ENCODE measurements around the gene AAMDC. TPM values are rescaled to one million over a fixed set of nuclear protein-coding genes. Genes with fewer than 3 reads are reported as not detected.

AAMDC gene
- total RNA-seq, 4 donors from 2014 or later = 14.6 to 47.9 (median 36.7) TPM

- TF ChIP-seq POLR2AphosphoS5 (IDR thresholded peaks at IDR 0.05) (no peak), POLR2A (IDR thresholded peaks at IDR 0.05) (no peak), EP300 (IDR thresholded peaks at IDR 0.05) (no peak)
- TF ChIP-seq, protein P1, sequence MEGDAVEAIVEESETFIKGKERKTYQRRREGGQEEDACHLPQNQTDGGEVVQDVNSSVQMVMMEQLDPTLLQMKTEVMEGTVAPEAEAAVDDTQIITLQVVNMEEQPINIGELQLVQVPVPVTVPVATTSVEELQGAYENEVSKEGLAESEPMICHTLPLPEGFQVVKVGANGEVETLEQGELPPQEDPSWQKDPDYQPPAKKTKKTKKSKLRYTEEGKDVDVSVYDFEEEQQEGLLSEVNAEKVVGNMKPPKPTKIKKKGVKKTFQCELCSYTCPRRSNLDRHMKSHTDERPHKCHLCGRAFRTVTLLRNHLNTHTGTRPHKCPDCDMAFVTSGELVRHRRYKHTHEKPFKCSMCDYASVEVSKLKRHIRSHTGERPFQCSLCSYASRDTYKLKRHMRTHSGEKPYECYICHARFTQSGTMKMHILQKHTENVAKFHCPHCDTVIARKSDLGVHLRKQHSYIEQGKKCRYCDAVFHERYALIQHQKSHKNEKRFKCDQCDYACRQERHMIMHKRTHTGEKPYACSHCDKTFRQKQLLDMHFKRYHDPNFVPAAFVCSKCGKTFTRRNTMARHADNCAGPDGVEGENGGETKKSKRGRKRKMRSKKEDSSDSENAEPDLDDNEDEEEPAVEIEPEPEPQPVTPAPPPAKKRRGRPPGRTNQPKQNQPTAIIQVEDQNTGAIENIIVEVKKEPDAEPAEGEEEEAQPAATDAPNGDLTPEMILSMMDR (IDR thresholded peaks at IDR 0.05) = no peak
These were observed 41.0 kb upstream of the AAMDC start for GRCh38 chr11:77779935-77780334.

GRCh38 chr11:77783025-77783424 is 37.9 kb upstream of the AAMDC start:
- WGBS = 98% methylated on average over 1 of the region's 1 CpG
- H3K4me3 ChIP-seq = no peak overlapping the region
- H3K36me3 ChIP-seq = no peaks in the 10 kb centered on the region
- no peak for DNase-seq (ENCODE audit: low spot score in 2 of 2)
- H3K27ac ChIP-seq = no peak overlapping the region
- no peak for TF ChIP-seq EP300 (IDR thresholded peaks at IDR 0.05)
- no peak for TF ChIP-seq POLR2A (IDR thresholded peaks at IDR 0.05)
- no peak for TF ChIP-seq POLR2AphosphoS5 (IDR thresholded peaks at IDR 0.05)
- TF ChIP-seq, protein P1 (IDR thresholded peaks at IDR 0.05) = no peak
- H3K4me1 ChIP-seq = no peaks in the 10 kb centered on the region
- H3K27me3 ChIP-seq = no peaks in the 10 kb centered on the region
- no peaks in the 10 kb centered on the region for H3K9me3 ChIP-seq

More at GRCh38 chr11:77779935-77780334, 41.0 kb upstream of the AAMDC start:
- Histone ChIP-seq H3K9me3 (no peaks in the 10 kb centered on the region), H3K36me3 (no peaks in the 10 kb centered on the region), H3K27ac (no peak overlapping the region), H3K4me1 (no peaks in the 10 kb centered on the region), H3K4me3 (no peak overlapping the region), H3K27me3 (no peaks in the 10 kb centered on the region)
- DNase-seq (ENCODE audit: low spot score in 2 of 2) = no peak

GRCh38 chr11:77784572-77784971 is 36.4 kb upstream of the AAMDC start:
- Histone ChIP-seq H3K27me3 (no peaks in the 10 kb centered on the region), H3K36me3 (no peaks in the 10 kb centered on the region), H3K4me1 (no peaks in the 10 kb centered on the region), H3K4me3 (no peak overlapping the region), H3K27ac (no peak overlapping the region), H3K9me3 (no peaks in the 10 kb centered on the region)
- 90% methylated on average over 3 of the region's 3 CpGs for WGBS
- DNase-seq (ENCODE audit: low spot score in 2 of 2) = no peak
- TF ChIP-seq POLR2AphosphoS5 (IDR thresholded peaks at IDR 0.05) (no peak), EP300 (IDR thresholded peaks at IDR 0.05) (no peak), POLR2A (IDR thresholded peaks at IDR 0.05) (no peak)
- TF ChIP-seq, protein P1 (IDR thresholded peaks at IDR 0.05) = no peak

DNA sequence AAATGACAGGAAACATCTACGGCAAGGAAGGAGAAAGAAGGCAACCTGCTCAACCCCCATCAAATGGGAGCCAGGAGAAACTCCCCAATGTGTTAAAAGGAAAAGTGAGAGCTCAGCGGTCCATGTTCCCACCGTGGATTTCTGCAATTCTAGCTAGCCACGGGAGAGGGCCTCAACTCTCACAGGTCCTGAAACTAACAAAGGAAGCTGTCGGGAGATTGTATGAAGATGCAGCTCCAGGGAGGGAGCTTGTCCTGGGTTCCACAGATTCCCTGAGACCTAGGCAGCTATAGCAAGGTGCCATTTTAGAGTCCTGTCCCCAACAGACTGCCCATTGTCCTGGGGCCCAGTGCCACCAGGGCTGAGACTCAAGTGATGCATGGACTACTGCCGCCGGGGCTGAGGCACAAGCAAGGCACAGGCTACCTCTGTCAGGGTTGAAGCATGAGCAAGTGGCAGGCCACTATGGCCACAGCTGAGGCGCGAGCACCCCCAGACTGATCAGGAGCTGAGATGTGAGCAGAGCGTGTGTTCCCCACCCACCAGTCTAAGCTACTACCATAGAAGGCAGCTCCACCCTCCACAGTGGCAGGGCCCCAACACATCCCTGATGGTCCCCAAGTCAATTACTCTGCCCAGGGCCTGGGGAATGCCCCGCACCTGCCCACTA is 31.7 kb upstream of the AAMDC start:
- H3K27ac ChIP-seq = no peak overlapping the region
- WGBS = 86% methylated on average over 10 of the region's 11 CpGs
- no peak for DNase-seq (ENCODE audit: low spot score in 2 of 2)
- H3K9me3 ChIP-seq = no peaks in the 10 kb centered on the region
- no peaks in the 10 kb centered on the region for H3K27me3 ChIP-seq
- no peaks in the 10 kb centered on the region for H3K4me1 ChIP-seq
- TF ChIP-seq, protein P1 (IDR thresholded peaks at IDR 0.05) = no peak
- TF ChIP-seq POLR2A (IDR thresholded peaks at IDR 0.05) (no peak), POLR2AphosphoS5 (IDR thresholded peaks at IDR 0.05) (no peak), EP300 (IDR thresholded peaks at IDR 0.05) (no peak)
- H3K4me3 ChIP-seq = no peak overlapping the region
- no peaks in the 10 kb centered on the region for H3K36me3 ChIP-seq

GRCh38 chr11:77789731-77790476 is 31.0 kb upstream of the AAMDC start:
- TF ChIP-seq POLR2AphosphoS5 (IDR thresholded peaks at IDR 0.05) (no peak), POLR2A (IDR thresholded peaks at IDR 0.05) (no peak), EP300 (IDR thresholded peaks at IDR 0.05) (no peak)
- TF ChIP-seq, protein P1 (IDR thresholded peaks at IDR 0.05) = no peak
- no peak overlapping the region for H3K27ac ChIP-seq
- DNase-seq (ENCODE audit: low spot score in 2 of 2) = no peak
- WGBS = 93% methylated on average over 5 of the region's 5 CpGs
- no peaks in the 10 kb centered on the region for H3K9me3 ChIP-seq
- no peak overlapping the region for H3K4me3 ChIP-seq
- H3K4me1 ChIP-seq = no peaks in the 10 kb centered on the region
- no peaks in the 10 kb centered on the region for H3K27me3 ChIP-seq
- H3K36me3 ChIP-seq = no peaks in the 10 kb centered on the region

All from suprapubic skin (tissue), 4 donors.